NCI-H1436 (cell line): ENCODE data around the gene TP53BP2.

Experiments
- DNase-seq: peaks from one replicate; lab custom pipeline; 2025; lab: John Stamatoyannopoulos, UW

TP53BP2 gene

DNA sequence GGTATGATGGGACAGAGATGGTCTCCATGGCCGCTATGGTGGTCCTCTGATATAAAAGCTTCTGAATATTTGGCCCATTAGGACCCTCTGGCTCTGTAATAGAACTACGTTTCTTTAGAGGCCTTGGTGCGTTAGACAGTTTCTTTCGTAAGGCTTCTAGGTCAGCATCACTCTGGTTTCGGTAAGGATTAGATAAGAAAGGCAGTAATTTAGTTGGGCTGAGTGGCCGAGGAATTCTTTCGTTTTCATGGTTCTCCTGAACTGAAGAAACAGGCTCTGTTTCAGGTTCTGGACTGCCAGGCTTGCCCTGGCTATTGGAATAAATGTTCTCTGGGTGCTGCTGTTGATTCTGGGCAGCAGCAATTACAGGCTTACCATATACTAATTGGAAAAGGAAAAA, 49.5 kb downstream of the TP53BP2 start:
- no peak for DNase-seq

DNA sequence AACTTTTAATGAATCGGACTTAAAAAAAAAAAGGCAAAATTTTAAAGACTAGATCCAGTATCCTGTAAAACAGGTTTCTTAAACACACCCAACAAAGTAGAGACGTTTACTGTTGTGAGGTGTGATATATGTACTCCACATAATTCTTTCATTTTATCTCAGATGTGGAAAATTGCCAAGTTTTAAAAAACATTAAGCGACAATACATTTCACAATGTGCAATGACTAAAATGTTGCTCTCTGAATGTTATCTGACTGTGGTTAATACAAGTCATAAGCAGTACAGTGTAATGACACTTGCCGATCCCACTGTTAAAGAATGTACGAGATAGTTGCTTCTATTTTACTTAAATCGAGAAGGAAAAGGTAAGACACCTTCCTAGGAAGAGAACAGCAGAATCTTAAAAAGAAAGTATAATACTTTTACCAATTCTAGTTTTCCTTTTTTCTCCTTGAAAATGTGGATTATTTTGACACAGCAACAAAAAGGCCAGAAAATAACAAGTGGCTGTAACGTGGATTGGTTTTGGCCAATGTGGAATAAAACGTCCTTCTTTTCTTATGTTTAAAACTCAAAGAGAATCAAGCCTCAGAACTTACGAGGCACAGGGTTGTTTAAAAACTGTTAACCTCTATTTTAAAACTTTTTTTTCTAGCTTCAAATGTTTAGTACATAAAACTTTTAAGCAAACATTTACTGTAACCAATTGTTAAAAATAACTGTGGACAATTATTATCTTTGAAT, 51.4 kb downstream of the TP53BP2 start:
- no peak for DNase-seq

GRCh38 chr1:223793716-223794115, 52.0 kb downstream of the TP53BP2 start:
- DNase-seq, result no peak

GRCh38 chr1:223792046-223792445, 53.7 kb downstream of the TP53BP2 start:
- no peak for DNase-seq

GRCh38 chr1:223788746-223789415, 56.9 kb downstream of the TP53BP2 start:
- DNase-seq, result no peak

- DNase-seq, result no peak
Observed at GRCh38 chr1:223785808-223786207, 59.9 kb downstream of the TP53BP2 start.

GRCh38 chr1:223784541-223784940, 61.2 kb downstream of the TP53BP2 start:
- DNase-seq, result no peak

DNA sequence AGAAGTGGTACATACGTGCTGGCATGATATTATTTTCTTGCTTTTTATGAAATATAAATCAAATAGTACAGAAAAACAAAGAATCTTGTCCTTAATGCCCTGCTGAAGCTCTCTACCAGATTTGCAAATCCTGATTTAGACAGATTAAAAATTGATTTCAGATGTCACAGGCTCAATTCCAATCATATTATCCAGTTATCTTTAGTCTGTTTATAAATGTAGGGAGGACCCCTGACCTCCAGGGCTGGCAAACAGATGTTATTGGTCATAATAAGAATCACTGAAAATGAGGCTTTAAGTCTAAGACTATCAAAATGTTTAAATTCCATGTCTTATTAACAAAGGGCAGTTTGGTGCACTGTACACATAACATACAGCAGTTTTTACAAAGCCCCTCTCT, 62.1 kb downstream of the TP53BP2 start:
- DNase-seq, result no peak

DNA sequence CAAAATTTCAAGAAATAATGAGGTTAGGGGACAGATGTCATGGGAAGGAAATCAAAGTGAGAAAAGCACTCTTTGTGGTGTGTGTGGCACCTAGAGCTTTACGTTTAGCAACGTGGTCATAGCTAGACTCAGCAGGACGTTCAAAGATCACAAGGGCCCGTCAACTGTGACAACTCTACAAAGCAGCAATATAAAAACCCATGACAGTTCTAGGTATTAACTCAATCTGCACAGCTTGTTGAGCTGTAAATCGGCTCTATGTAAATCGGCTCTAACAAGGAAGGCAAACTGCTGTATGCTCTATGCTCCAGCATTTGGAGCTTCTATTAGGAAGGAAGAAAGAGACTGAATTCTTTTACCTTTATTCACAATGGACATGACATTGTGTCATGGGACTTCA, 64.8 kb downstream of the TP53BP2 start:
- no peak for DNase-seq

DNA sequence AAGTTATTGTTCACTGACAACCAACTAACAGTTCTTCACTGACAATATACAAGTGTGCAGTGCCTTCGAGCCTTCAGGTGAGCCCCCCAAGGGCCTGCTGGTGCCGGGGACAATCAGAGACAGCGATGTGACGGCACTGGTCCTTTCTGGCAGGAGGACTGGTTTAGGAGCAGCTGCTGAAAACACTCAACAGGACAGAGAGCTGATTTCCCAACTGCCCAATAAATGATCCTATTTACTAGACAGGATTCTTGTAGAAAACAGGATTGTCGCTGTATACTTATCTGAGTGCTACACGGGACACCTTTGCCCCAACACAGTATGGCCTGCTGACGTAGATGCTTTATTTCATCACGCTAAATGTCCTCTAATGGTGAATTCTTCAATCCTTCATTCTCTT, 65.4 kb downstream of the TP53BP2 start:
- DNase-seq, result no peak

DNA sequence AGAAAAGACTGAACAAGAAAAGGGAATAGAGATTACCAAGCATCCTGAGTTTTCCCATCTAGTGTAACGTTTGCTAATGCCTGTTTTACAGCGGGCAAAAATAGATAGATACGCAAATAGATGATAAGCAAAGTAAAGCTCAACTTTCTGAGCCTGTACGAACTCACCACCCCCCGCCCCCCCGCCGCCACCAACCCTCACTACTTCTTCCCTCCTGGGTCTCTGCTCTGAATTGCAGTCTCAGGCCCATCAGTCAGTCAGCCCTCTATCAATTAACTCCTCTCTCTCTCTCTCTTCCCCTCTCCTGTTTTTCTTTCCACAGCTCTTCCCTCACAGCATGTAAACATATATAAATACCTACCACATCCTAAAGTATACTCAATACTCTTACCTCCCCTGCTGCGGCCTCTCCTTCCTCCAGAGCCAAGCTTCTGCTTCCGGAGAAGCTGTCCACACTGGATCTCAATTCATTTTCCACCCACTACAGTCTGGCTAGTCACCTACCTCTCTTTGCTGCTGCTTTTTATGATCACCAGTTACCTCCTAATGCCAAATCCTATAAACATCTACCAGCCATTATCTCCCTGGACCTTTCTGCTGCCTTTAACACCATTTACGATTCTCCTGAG, 68.8 kb downstream of the TP53BP2 start:
- DNase-seq, result no peak

- no peak for DNase-seq
Observed at GRCh38 chr1:223776075-223776814, 69.5 kb downstream of the TP53BP2 start.

- no peak for DNase-seq
Observed at GRCh38 chr1:223775711-223776074, 70.1 kb downstream of the TP53BP2 start.

- DNase-seq, result no peak
Observed at GRCh38 chr1:223775054-223775453, 70.7 kb downstream of the TP53BP2 start.

GRCh38 chr1:223774134-223774814, 71.5 kb downstream of the TP53BP2 start:
- no peak for DNase-seq

DNA sequence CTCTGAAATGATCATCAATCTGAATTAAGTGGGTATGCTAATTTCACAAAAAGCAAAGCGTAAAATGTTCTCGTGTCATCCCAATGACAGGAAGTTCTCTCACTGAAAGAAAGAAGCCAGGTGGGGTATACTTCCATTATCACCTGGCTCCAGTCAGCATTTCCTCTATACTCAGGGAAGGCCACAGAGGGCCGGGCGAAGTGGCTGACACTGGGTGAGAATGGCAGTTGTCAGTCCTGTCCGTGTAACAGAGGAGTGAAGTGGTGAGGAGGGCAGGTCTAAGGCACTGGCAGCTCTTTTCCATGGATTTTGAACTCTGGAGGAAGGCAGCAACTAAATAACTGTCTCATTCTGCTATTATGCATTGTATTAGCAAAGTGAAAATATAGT, 73.0 kb downstream of the TP53BP2 start:
- no peak for DNase-seq

DNA sequence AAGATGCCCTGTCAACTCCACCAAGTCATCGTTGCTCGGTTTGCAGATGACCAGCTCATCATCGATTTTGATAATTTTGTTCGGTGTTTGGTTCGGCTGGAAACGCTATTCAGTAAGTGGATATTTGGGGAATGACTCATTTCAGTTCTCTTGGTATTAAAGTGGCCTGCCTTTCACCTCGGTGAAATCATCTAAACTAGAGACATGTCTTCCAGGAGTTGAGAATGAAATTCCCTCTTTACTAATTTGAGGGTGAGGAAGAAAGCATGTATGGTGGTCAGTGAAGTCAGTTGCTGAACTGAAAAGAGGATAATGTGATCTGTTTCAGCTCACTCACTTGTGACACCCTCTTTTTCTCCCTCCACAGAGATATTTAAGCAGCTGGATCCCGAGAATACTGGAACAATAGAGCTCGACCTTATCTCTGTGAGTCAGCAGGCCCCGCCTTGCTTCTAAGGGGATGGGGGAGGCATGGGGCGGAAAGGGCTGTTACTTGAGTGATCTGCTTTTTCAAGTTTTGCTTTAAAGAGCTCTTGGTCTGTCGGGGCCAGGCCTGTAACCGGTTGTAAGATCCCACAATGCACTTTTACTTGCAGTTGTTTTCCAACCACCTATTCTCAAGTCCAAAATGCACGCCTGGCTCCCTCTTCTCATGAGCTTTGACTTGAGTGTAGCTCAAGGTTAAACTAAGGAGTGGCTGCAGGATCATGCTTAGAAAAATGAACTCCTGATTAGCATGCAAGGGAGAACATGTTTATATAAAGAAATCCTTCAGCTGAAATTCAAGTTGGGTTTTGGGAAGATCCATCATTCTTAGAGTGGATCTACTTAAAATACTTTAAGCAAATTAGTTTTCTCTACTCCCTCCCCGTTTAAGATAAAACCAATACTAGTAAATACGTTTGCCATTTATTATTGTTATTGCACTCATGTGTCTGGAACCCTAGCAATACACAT, 73.7 kb downstream of the TP53BP2 start:
- DNase-seq, result peak; percentile 16

DNA sequence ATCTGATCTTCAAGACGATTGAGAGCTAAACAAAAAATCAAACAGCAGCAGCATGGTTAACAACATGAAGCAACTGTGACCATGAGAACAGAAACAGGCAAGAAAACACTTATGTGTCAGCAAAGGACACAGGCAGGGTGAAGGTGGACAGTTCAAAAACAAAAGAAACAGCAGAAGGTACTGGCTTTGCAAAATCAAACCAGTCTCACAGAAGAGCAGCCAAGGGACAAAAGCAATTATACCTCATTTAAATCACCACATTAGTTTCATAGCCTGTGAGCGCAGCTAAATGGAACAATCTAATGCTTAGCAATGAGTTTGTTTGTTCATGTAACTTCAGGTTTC, 74.3 kb downstream of the TP53BP2 start:
- DNase-seq, result peak; percentile 5

GRCh38 chr1:223770621-223771315, 75.0 kb downstream of the TP53BP2 start:
- no peak for DNase-seq

- DNase-seq, result no peak
Observed at GRCh38 chr1:223765719-223766340, 79.9 kb downstream of the TP53BP2 start.
